SK-N-SH treated with all-trans-retinoic acid at 6 μM for 48 hours (cell line): ENCODE measurements around the gene TERB1.

Experiments
- ATAC-seq: fragments of 200-7000 bp; cut with Tn5 transposase; 3 replicates; pipeline ENCODE4 v1.9.1; 2020; ENCODE audit warnings: mild to moderate bottlenecking, moderate library complexity
- CSDC2 ChIP-seq: fragments of 250-450 bp; sonication (Bioruptor Pico); IDR thresholded peaks from 2 replicates; pipeline ENCODE4 v1.5.0; 2020; ENCODE audit warnings: mild to moderate bottlenecking, moderate library complexity
- ESRRG ChIP-seq: fragments of 250-450 bp; sonication (Bioruptor Pico); IDR thresholded peaks from 2 replicates; pipeline ENCODE4 v1.6.1; 2021; ENCODE audit warnings: mild to moderate bottlenecking
- GLIS3 ChIP-seq: fragments of 250-450 bp; sonication (Bioruptor Pico); IDR thresholded peaks from 2 replicates; pipeline ENCODE4 v1.5.0; 2020; ENCODE audit warnings: mild to moderate bottlenecking, moderate library complexity
- ISL1 ChIP-seq: fragments of 250-450 bp; sonication (Bioruptor Pico); IDR thresholded peaks from 2 replicates; pipeline ENCODE4 v2.1.2; 2022; ENCODE audit warnings: mild to moderate bottlenecking, moderate library complexity
- OSR1 ChIP-seq: fragments of 250-450 bp; sonication (Bioruptor Pico); IDR thresholded peaks from 2 replicates; pipeline ENCODE4 v1.8.0; 2022; ENCODE audit warnings: moderate library complexity, mild to moderate bottlenecking, inconsistent platforms
- PPARA ChIP-seq: fragments of 250-450 bp; sonication (Bioruptor Pico); IDR thresholded peaks from 2 replicates; pipeline ENCODE4 v1.5.0; 2020; ENCODE audit warnings: mild to moderate bottlenecking, borderline replicate concordance
- RARB ChIP-seq: fragments of 250-450 bp; sonication (Bioruptor Pico); IDR thresholded peaks from 2 replicates; pipeline ENCODE4 v1.8.0; 2021; ENCODE audit warnings: mild to moderate bottlenecking, moderate library complexity
- SNAI2 ChIP-seq: fragments of 250-450 bp; sonication (Bioruptor Pico); IDR thresholded peaks from 2 replicates; pipeline ENCODE4 v1.5.0; 2020; ENCODE audit warnings: mild to moderate bottlenecking, moderate library complexity
- TOX ChIP-seq: fragments of 250-450 bp; sonication (Bioruptor Pico); IDR thresholded peaks from 2 replicates; pipeline ENCODE4 v1.8.0; 2021; ENCODE audit warnings: mild to moderate bottlenecking, moderate library complexity, borderline replicate concordance
- ZC3H10 ChIP-seq: fragments of 250-450 bp; sonication (Bioruptor Pico); IDR thresholded peaks from 2 replicates; pipeline ENCODE4 v1.5.1; 2021; ENCODE audit warnings: mild to moderate bottlenecking, moderate library complexity
- ZFP3 ChIP-seq: fragments of 250-450 bp; sonication (Bioruptor Pico); IDR thresholded peaks from 2 replicates; pipeline ENCODE4 v1.5.0; 2020; ENCODE audit warnings: mild to moderate bottlenecking, moderate library complexity
- ZFP30 ChIP-seq: fragments of 450-650 bp; formaldehyde crosslinking; IDR thresholded peaks from 2 replicates; pipeline ENCODE4 v1.5.0; 2022; ENCODE audit warnings: mild to moderate bottlenecking, moderate library complexity
- ZNF565 ChIP-seq: fragments of 450-650 bp; formaldehyde crosslinking; conservative IDR thresholded peaks from 2 replicates; pipeline ENCODE4 v1.5.0; 2020; ENCODE audit warnings: low read depth, mild to moderate bottlenecking, moderate library complexity
- ZNF70 ChIP-seq: fragments of 450-650 bp; formaldehyde crosslinking; IDR thresholded peaks from 2 replicates; pipeline ENCODE4 v1.5.0; 2020; ENCODE audit warnings: mild to moderate bottlenecking, moderate library complexity
- TF ChIP-seq, protein P1 (sequence below): fragments of 250-450 bp; sonication (Bioruptor Pico); IDR thresholded peaks from 2 replicates; pipeline ENCODE4 v1.8.0; 2021; ENCODE audit warnings: low read depth, mild to moderate bottlenecking, moderate library complexity, borderline replicate concordance
- TF ChIP-seq, protein P2 (sequence below): fragments of 250-450 bp; sonication (Bioruptor Pico); IDR thresholded peaks from 2 replicates; pipeline ENCODE4 v1.5.1; 2020; ENCODE audit warnings: low read depth, mild to moderate bottlenecking, moderate library complexity
- TF ChIP-seq, protein P3 (sequence below): fragments of 250-450 bp; sonication (Bioruptor Pico); IDR thresholded peaks from 2 replicates; pipeline ENCODE4 v1.5.1; 2021; ENCODE audit warnings: mild to moderate bottlenecking, moderate library complexity
- TF ChIP-seq, protein P4 (sequence below): fragments of 250-450 bp; sonication (Bioruptor Pico); IDR thresholded peaks from 2 replicates; pipeline ENCODE4 v1.8.0; 2020; ENCODE audit warnings: mild to moderate bottlenecking, moderate library complexity, borderline replicate concordance

The TERB1 gene

DNA sequence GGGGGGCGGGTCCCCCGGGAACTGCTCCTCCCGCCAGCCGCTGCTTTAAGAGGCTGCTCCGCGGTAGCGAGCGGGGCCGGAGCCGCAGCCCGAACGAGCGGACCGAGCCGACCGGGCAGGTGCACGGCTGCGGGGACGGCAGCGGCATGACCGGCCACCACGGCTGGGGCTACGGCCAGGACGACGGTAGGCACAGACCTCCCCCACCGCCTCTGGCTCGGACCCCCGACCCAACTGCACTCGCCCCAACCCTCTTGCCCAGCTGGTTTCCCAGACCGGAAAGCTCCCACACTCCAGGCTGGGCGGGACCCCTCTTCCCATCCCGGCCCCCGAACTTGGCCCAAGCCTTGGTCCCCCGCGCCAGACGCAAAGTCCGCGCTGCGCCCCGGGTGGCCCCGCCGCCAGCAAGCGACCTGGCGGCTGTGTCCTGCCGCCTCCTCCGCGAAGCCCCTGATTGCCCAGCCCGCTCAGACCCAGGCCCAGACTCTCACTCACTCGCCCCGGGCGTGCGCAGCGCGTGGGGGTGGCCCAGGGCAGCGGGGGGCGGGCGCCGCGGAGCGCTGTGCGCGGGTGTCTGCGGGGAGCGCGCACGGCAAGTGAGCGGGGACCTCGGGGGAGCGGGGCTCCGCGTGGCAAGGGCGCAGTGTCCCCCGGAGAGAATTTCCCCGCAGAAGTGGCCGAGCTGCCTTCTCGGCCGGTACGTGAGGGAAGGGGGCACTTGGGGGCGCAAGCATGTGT, 43.1 kb upstream of the TERB1 start, which contains the start of gene CA7 (continued):
- TF ChIP-seq, protein P1, sequence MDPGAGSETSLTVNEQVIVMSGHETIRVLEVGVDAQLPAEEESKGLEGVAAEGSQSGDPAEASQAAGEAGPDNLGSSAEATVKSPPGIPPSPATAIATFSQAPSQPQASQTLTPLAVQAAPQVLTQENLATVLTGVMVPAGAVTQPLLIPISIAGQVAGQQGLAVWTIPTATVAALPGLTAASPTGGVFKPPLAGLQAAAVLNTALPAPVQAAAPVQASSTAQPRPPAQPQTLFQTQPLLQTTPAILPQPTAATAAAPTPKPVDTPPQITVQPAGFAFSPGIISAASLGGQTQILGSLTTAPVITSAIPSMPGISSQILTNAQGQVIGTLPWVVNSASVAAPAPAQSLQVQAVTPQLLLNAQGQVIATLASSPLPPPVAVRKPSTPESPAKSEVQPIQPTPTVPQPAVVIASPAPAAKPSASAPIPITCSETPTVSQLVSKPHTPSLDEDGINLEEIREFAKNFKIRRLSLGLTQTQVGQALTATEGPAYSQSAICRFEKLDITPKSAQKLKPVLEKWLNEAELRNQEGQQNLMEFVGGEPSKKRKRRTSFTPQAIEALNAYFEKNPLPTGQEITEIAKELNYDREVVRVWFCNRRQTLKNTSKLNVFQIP (CRISPR knock-in tag) = no peak
- TF ChIP-seq, protein P2, sequence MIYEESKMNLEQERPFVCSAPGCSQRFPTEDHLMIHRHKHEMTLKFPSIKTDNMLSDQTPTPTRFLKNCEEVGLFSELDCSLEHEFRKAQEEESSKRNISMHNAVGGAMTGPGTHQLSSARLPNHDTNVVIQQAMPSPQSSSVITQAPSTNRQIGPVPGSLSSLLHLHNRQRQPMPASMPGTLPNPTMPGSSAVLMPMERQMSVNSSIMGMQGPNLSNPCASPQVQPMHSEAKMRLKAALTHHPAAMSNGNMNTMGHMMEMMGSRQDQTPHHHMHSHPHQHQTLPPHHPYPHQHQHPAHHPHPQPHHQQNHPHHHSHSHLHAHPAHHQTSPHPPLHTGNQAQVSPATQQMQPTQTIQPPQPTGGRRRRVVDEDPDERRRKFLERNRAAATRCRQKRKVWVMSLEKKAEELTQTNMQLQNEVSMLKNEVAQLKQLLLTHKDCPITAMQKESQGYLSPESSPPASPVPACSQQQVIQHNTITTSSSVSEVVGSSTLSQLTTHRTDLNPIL = no peak
- no peak for TF ChIP-seq RARB
- TF ChIP-seq, protein P3, sequence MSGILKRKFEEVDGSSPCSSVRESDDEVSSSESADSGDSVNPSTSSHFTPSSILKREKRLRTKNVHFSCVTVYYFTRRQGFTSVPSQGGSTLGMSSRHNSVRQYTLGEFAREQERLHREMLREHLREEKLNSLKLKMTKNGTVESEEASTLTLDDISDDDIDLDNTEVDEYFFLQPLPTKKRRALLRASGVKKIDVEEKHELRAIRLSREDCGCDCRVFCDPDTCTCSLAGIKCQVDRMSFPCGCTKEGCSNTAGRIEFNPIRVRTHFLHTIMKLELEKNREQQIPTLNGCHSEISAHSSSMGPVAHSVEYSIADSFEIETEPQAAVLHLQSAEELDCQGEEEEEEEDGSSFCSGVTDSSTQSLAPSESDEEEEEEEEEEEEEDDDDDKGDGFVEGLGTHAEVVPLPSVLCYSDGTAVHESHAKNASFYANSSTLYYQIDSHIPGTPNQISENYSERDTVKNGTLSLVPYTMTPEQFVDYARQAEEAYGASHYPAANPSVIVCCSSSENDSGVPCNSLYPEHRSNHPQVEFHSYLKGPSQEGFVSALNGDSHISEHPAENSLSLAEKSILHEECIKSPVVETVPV = no peak

DNA sequence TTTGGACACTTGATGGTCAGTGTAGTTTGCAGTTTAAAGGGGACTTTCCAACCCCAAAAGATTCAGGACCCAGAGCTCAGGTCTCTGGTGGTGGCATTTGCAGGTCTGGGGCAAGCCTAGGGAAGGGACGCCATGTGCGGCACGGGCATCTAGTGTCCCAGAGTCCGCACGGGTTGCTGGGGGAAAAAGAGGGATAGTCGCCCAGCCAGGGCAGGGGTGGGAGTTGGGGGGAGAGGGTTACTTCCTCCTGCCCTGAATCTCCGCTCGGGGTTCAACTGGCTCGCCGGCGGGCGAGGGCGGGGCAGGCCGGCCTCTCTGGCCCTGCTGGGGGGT, 42.6 kb upstream of the TERB1 start:
- ATAC-seq = no peak
- TF ChIP-seq ZFP30 (CRISPR knock-in tag) = no peak
- no peak for TF ChIP-seq ZNF70
- no peak for TF ChIP-seq SNAI2 (CRISPR knock-in tag)
- TF ChIP-seq, protein P4, sequence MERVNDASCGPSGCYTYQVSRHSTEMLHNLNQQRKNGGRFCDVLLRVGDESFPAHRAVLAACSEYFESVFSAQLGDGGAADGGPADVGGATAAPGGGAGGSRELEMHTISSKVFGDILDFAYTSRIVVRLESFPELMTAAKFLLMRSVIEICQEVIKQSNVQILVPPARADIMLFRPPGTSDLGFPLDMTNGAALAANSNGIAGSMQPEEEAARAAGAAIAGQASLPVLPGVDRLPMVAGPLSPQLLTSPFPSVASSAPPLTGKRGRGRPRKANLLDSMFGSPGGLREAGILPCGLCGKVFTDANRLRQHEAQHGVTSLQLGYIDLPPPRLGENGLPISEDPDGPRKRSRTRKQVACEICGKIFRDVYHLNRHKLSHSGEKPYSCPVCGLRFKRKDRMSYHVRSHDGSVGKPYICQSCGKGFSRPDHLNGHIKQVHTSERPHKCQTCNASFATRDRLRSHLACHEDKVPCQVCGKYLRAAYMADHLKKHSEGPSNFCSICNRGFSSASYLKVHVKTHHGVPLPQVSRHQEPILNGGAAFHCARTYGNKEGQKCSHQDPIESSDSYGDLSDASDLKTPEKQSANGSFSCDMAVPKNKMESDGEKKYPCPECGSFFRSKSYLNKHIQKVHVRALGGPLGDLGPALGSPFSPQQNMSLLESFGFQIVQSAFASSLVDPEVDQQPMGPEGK (CRISPR knock-in tag) = no peak
- no peak for TF ChIP-seq TOX
- TF ChIP-seq CSDC2 (CRISPR knock-in tag) = no peak
- no peak for TF ChIP-seq PPARA
- TF ChIP-seq, protein P3 = no peak
- no peak for TF ChIP-seq ISL1 (CRISPR knock-in tag)
- TF ChIP-seq ZC3H10 (CRISPR knock-in tag) = no peak
- TF ChIP-seq, protein P2 = no peak
- TF ChIP-seq OSR1 (CRISPR knock-in tag) = no peak
- TF ChIP-seq RARB = no peak
- TF ChIP-seq GLIS3 (CRISPR knock-in tag) = no peak
- no peak for TF ChIP-seq ESRRG (CRISPR knock-in tag)

DNA sequence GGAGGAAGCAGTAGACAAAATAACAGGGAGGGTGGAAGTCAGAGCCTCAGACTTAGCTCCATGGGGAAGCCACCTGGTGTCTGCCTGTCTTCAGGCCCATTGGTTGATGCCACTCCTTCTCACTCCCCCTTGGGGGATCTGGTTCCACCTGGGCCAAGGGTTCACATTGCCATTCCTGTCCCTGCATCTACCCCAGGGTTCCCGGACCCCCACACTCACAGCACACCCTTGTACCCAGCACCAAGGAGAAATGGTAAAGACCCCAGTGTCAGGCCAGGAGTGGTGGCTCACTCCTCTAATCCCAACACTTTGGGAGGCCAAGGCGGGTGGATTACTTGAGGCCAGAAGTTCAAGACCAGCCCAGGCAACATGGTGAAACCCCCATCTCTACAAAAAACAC, 41.8 kb upstream of the TERB1 start:
- no peak; the same call in 2 of the 3 replicates for ATAC-seq
- TF ChIP-seq ZFP3 (CRISPR knock-in tag) (no peak), ZNF565 (CRISPR knock-in tag) (no peak)
- TF ChIP-seq, protein P3 = no peak
- TF ChIP-seq, protein P4 (CRISPR knock-in tag) = no peak
- TF ChIP-seq, all 23 proteins: peak for 0
